CD4-positive, alpha-beta T cell (primary cell): Measurements from ENCODE around the gene INTS6. TPM values are rescaled to one million over a fixed set of nuclear protein-coding genes. Genes with fewer than 3 reads are reported as not detected.

ENCODE experiments used
- ATAC-seq: fragments of 200-7000 bp; cut with Tn5 transposase; one replicate; pipeline ENCODE4 v1.10.0; 2022; ENCODE audit warnings: mild to moderate bottlenecking; ENCODE audit not compliant: poor library complexity
- CTCF ChIA-PET: fragments of 350-600 bp; sonication (Branson Sonifier 250); formaldehyde crosslinking; loops from one replicate; lab custom pipeline; 2021; ENCODE audit warnings: antibody characterized with exemption, inconsistent platforms; lab: Charles Lee
- POLR2A ChIA-PET: fragments of 350-600 bp; sonication (Branson Sonifier 250); formaldehyde crosslinking; loops from one replicate; lab custom pipeline; 2021; ENCODE audit warnings: antibody characterized with exemption, inconsistent platforms; lab: Charles Lee
- DNase-seq, 14 experiments: peaks; one replicate each; pipeline ENCODE4 v3.0.0-alpha.2; 2013 to 2020; ENCODE audit warnings: mixed read lengths in 2 of 14
- H3K27ac ChIP-seq, 2 donors: one replicate each; pipeline versions ENCODE4 v1.5.1 to v1.7.0; 2013; ENCODE audit warnings: low read length in 2 of 2, low read depth in 1 of 2, mild to moderate bottlenecking in 1 of 2
- H3K27me3 ChIP-seq, 2 experiments: 1 replicate in 1 of 2; 2 replicates in 1 of 2; pipeline versions ENCODE4 v1.6.1 to v1.7.0; 2013; ENCODE audit warnings: low read length in 2 of 2, control low read depth in 1 of 2, mild to moderate bottlenecking in 1 of 2, moderate library complexity in 1 of 2; ENCODE audit not compliant: insufficient read depth in 2 of 2, control insufficient read depth in 1 of 2
- H3K36me3 ChIP-seq: one replicate; pipeline ENCODE4 v1.6.1; 2013; ENCODE audit warnings: low read length, control low read depth; ENCODE audit not compliant: insufficient read depth
- H3K4me1 ChIP-seq: one replicate; pipeline ENCODE4 v1.6.1; 2013; ENCODE audit warnings: low read length, control low read depth; ENCODE audit not compliant: insufficient read depth
- H3K4me3 ChIP-seq: one replicate; pipeline ENCODE4 v1.5.1; 2013; ENCODE audit warnings: mild to moderate bottlenecking, low read length, moderate library complexity
- H3K9me3 ChIP-seq, 2 experiments: 1 replicate in 1 of 2; 2 replicates in 1 of 2; pipeline versions ENCODE4 v1.6.1 to v1.7.0; 2013; ENCODE audit warnings: low read length in 2 of 2, mild to moderate bottlenecking in 2 of 2, control low read depth in 1 of 2, moderate library complexity in 1 of 2; ENCODE audit not compliant: control insufficient read depth in 1 of 2, insufficient read depth in 1 of 2
- H3K27ac Mint-ChIP-seq: one replicate; pipeline ENCODE4 v1.8.0; 2020; ENCODE audit warnings: mixed read lengths
- H3K27me3 Mint-ChIP-seq: one replicate; pipeline ENCODE4 v1.8.0; 2021; ENCODE audit warnings: mixed read lengths
- H3K36me3 Mint-ChIP-seq: one replicate; pipeline ENCODE4 v1.8.0; 2021; ENCODE audit warnings: low read depth, mixed read lengths
- H3K4me1 Mint-ChIP-seq: one replicate; pipeline ENCODE4 v1.8.0; 2021; ENCODE audit warnings: low read depth, mixed read lengths
- H3K4me3 Mint-ChIP-seq: one replicate; pipeline ENCODE4 v1.8.0; 2020; ENCODE audit warnings: mild to moderate bottlenecking, mixed read lengths
- H3K9me3 Mint-ChIP-seq: one replicate; pipeline ENCODE4 v1.8.0; 2020; ENCODE audit warnings: mixed read lengths
- intact Hi-C, 2 experiments: fragments of 100-400 bp; cut with DNase I in 1 of 2; cut with micrococcal nuclease in 1 of 2; formaldehyde crosslinking; loops; one replicate each; pipeline versions ENCODE4 v1.15.1 to v1.9.0; 2023 to 2025; cut with DNase I, micrococcal nuclease
- total RNA-seq, 174 experiments: library from RNA in 2 of 174; stranded (reverse) in 2 of 174; gene quantifications; one replicate each; pipeline ENCODE4 v1.2.3 and lab custom pipeline; 2021 to 2026
- TF ChIP-seq, protein P1 (sequence below): fragments of 200-600 bp; IDR thresholded peaks from one replicate; pipeline ENCODE4 v1.8.0; 2022; ENCODE audit warnings: antibody characterized with exemption, mild to moderate bottlenecking

INTS6 gene
- total RNA-seq, 2 experiments from 2014 or later: 40.8 to 45.8 TPM

DNA sequence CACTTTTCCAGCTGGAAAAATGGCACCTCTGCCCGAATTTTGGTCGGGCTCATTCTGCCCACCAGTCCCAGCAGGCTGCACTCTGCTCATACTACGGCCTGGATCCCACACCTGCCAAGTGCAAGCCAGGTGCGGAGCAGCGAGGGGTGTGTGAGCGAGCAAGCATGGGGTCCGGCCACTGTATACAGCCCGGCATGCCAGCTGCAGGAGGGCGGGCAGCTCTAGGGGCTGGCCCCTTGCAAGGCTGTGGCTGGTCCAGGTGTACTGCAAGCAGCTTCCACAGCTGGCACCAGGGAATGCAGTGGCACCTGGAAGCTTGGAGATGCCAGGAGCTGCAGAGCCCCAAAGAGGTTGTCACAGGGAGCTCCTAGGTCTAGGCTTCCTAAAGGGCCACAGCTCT is 2.7 kb upstream of the INTS6 start:
- no peaks in the 10 kb centered on the region for H3K27me3 Mint-ChIP-seq
- H3K36me3 ChIP-seq: peaks cover 19% of the 10 kb centered on the region
- peak overlapping the region; percentile 95 for H3K27ac Mint-ChIP-seq
- peaks cover 43% of the 10 kb centered on the region for H3K36me3 Mint-ChIP-seq
- no peaks in the 10 kb centered on the region for H3K9me3 Mint-ChIP-seq
- H3K27me3 ChIP-seq: no peaks in the 10 kb centered on the region
- no peak overlapping the region for H3K27ac ChIP-seq
- peaks cover 40% of the 10 kb centered on the region for H3K4me1 Mint-ChIP-seq
- TF ChIP-seq, protein P1, sequence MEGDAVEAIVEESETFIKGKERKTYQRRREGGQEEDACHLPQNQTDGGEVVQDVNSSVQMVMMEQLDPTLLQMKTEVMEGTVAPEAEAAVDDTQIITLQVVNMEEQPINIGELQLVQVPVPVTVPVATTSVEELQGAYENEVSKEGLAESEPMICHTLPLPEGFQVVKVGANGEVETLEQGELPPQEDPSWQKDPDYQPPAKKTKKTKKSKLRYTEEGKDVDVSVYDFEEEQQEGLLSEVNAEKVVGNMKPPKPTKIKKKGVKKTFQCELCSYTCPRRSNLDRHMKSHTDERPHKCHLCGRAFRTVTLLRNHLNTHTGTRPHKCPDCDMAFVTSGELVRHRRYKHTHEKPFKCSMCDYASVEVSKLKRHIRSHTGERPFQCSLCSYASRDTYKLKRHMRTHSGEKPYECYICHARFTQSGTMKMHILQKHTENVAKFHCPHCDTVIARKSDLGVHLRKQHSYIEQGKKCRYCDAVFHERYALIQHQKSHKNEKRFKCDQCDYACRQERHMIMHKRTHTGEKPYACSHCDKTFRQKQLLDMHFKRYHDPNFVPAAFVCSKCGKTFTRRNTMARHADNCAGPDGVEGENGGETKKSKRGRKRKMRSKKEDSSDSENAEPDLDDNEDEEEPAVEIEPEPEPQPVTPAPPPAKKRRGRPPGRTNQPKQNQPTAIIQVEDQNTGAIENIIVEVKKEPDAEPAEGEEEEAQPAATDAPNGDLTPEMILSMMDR: no peak
- ChIA-PET CTCF (interaction anchor here (1.4 kb wide), 1 partner anchor 21 kb away, joined by 3 read pairs; no protein-coding TSS in a partner anchor), POLR2A (interaction anchor here (0.8 to 6.9 kb wide), 8 partner anchors 10 to 368 kb away, joined by 3 to 216 read pairs (median 30); partner anchors contain the start of genes DHRS12 and WDFY2)
- H3K4me1 ChIP-seq: peaks cover 30% of the 10 kb centered on the region
- H3K4me3 ChIP-seq: no peak overlapping the region
- ATAC-seq (no peak), DNase-seq (peak in 1 of 14 experiments; percentile 21)
- intact Hi-C loops: loop anchor here (10.0 kb wide), 3 partner anchors 999 to 1661 kb away; partner anchors contain the start of genes CKAP2 (in 2 of the 2), VPS36 (in 2 of the 2), KPNA3 (in 1 of the 2) and TRIM13 (in 1 of the 2)
- H3K4me3 Mint-ChIP-seq: no peak overlapping the region
- peaks cover 0 to 6% of the 10 kb centered on the region in 2 experiments for H3K9me3 ChIP-seq

DNA sequence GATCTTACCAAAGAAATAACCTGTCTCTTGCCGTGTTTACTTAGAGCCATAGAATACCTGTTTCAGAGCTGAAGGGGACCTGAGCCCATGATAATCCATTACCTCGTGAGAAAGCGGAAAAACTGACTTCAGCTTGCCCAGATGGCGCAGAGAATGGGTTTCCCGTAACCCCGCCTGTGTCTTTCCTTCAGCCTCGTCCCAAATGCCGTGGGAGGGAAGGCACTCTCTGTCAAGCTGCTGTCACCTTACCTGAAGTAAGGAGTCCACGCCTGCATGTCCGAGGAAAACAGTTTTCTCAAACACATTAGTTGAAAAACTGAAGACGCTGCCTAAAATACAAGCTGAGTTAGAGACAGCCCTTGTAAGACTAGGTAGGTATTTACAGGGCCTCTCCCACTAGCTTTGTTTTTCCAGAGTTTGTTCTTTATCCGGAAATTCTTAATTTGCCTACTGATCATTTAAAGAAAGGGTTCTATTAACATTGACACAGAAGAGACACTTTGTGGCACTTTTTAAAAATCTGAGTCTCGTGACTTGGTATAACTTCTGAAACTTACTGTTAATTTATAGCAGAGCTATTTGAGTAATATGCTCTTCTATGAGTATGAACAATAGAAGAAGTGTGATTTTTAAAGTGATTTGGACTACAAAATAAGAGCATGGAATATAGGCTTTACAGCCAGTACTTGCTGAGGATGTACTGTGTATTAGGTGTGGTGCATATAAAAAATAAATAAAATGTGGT is 1.3 kb upstream of the INTS6 start:
- no peaks in the 10 kb centered on the region for H3K9me3 Mint-ChIP-seq
- no peaks in the 10 kb centered on the region for H3K27me3 Mint-ChIP-seq
- peaks cover 51% of the 10 kb centered on the region for H3K4me1 Mint-ChIP-seq
- H3K36me3 Mint-ChIP-seq: peaks cover 53% of the 10 kb centered on the region
- ChIA-PET CTCF (interaction anchor here (0.6 to 2.5 kb wide), 10 partner anchors 9 to 361 kb away, joined by 3 to 9 read pairs (median 4); no protein-coding TSS in a partner anchor), POLR2A (interaction anchor here (0.6 to 6.9 kb wide), 45 partner anchors 9 to 1662 kb away, joined by 3 to 216 read pairs (median 4); partner anchors contain the start of genes ALG11, DHRS12, KPNA3 and SUGT1)
- Histone ChIP-seq H3K9me3 (peaks cover 0 to 6% of the 10 kb centered on the region in 2 experiments), H3K36me3 (peaks cover 32% of the 10 kb centered on the region), H3K4me1 (peaks cover 30% of the 10 kb centered on the region), H3K27me3 (no peaks in the 10 kb centered on the region), H3K4me3 (peak overlapping the region; percentile 71), H3K27ac (peak overlapping the region; percentile 84 to 88)
- intact Hi-C loops: loop anchor here (1.0 to 10.0 kb wide), 9 partner anchors 129 to 1659 kb away; partner anchors contain the start of genes CKAP2 (in 2 of the 2), VPS36 (in 2 of the 2), ALG11 (in 1 of the 2) and KPNA3 (in 1 of the 2)
- peak overlapping the region; percentile 96 for H3K4me3 Mint-ChIP-seq
- DNase-seq: peak in 9 of 14 experiments; percentile 10 to 39 (median 15)
- peak overlapping the region; percentile 95 for H3K27ac Mint-ChIP-seq
- TF ChIP-seq, protein P1: no peak
- no peak for ATAC-seq

DNA sequence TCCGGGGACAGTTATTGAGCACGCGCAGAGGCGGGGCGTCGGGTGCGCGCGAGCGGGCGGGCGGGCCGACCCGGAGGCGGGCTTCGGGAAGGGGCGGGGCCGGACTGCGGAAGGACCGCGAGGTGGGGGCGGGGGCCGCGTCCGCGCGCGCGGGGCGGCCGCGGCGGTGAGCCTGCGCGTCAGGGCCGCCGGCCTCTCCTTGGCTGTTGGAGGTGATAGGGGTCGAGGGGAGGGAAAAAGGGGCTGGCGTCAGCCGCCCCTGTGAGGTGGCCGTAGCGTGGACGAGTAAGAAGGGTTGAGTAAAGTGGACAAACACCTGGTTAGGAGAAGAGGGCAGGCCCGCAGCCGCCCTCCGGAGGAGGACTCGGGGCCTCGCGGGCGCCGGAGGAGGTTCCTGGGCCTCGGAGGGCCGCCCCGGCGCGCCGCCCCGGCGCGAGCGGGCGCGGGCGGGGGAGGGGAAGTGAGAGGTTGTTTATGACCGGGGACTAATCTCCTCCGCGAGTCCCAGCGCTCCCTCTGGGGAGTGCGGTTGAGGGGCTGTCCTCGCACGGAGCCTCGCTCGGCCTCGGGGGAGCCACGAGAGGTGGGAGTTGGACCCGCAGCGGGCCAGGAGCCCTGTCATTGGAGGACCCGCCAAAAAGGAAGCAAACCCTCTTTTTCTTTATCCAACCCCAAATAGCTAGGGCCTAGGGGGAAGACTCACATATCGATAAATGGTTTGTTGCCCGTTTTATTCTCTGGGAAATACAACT is 547 bp upstream of the INTS6 start:
- Histone ChIP-seq H3K36me3 (peaks cover 34% of the 10 kb centered on the region), H3K4me3 (peak overlapping the region; percentile 71), H3K9me3 (peaks cover 0 to 6% of the 10 kb centered on the region in 2 experiments), H3K27ac (peak overlapping the region; percentile 84 to 88), H3K4me1 (peaks cover 30% of the 10 kb centered on the region), H3K27me3 (no peaks in the 10 kb centered on the region)
- Mint-ChIP-seq H3K4me1 (peaks cover 57% of the 10 kb centered on the region), H3K9me3 (no peaks in the 10 kb centered on the region), H3K4me3 (peak overlapping the region; percentile 96), H3K36me3 (peaks cover 55% of the 10 kb centered on the region), H3K27me3 (no peaks in the 10 kb centered on the region), H3K27ac (peak overlapping the region; percentile 95)
- ATAC-seq: peak; percentile 33
- peak; percentile 72 to 96 (median 82) for DNase-seq
- POLR2A ChIA-PET: interaction anchor here (0.6 to 6.9 kb wide), 83 partner anchors 9 to 1661 kb away, joined by 3 to 216 read pairs (median 4); partner anchors contain the start of genes ALG11, ATP7B, DHRS12 and KPNA3
- TF ChIP-seq, protein P1: no peak
- intact Hi-C loops: loop anchor here (1.0 to 10.0 kb wide), 9 partner anchors 130 to 1659 kb away; partner anchors contain the start of genes CKAP2 (in 2 of the 2), VPS36 (in 2 of the 2), ALG11 (in 1 of the 2) and KPNA3 (in 1 of the 2)
- CTCF ChIA-PET: interaction anchor here (0.6 to 2.5 kb wide), 8 partner anchors 8 to 344 kb away, joined by 3 to 9 read pairs (median 4); no protein-coding TSS in a partner anchor
